Activated T-cell treated with anti-CD3 and anti-CD28 coated beads, Interleukin-2, amount 50 U/mL, for 24 hours (primary cell): Measurements from ENCODE around the gene NCOA1.
"Not testable (repeated sequence)": the region's sequence is repeated elsewhere in the genome, so short reads cannot be mapped to it uniquely, and the experiment has no call there.

Experiments
- DNase-seq: peaks from one replicate; pipeline ENCODE4 v3.0.0-alpha.2; 2020
- H3K27ac Mint-ChIP-seq: 2 replicates; pipeline ENCODE4 v1.8.0; 2020; ENCODE audit warnings: mild to moderate bottlenecking, mixed read lengths
- H3K27me3 Mint-ChIP-seq: 2 replicates; pipeline ENCODE4 v1.8.0; 2020; ENCODE audit warnings: mixed read lengths
- H3K36me3 Mint-ChIP-seq: 2 replicates; pipeline ENCODE4 v1.8.0; 2020; ENCODE audit warnings: low read depth, mixed read lengths
- H3K4me1 Mint-ChIP-seq: 2 replicates; pipeline ENCODE4 v1.8.0; 2020; ENCODE audit warnings: low read depth, mixed read lengths
- H3K4me3 Mint-ChIP-seq: 2 replicates; pipeline ENCODE4 v1.8.0; 2020; ENCODE audit warnings: mild to moderate bottlenecking, moderate library complexity, mixed read lengths
- H3K9me3 Mint-ChIP-seq: 2 replicates; pipeline ENCODE4 v1.8.0; 2020; ENCODE audit warnings: mixed read lengths

Gene NCOA1

GRCh38 chr2:24579053-24579803 lies 88.2 kb downstream of the NCOA1 start:
- Mint-ChIP-seq H3K4me1 (peaks cover 78% of the 10 kb centered on the region), H3K36me3 (peaks cover 50% of the 10 kb centered on the region), H3K27ac (peak overlapping the region; percentile 92), H3K9me3 (no peaks in the 10 kb centered on the region), H3K27me3 (no peaks in the 10 kb centered on the region), H3K4me3 (peak overlapping the region; percentile 19)
- no peak for DNase-seq

GRCh38 chr2:24580561-24580960 lies 89.5 kb downstream of the NCOA1 start:
- Mint-ChIP-seq H3K9me3 (no peaks in the 10 kb centered on the region), H3K4me3 (no peak overlapping the region), H3K36me3 (peaks cover 48% of the 10 kb centered on the region), H3K27me3 (no peaks in the 10 kb centered on the region), H3K27ac (peak overlapping the region; percentile 92), H3K4me1 (peaks cover 77% of the 10 kb centered on the region)
- no peak for DNase-seq

- H3K27me3 Mint-ChIP-seq, H3K9me3 Mint-ChIP-seq, H3K27ac Mint-ChIP-seq, H3K4me3 Mint-ChIP-seq, DNase-seq: not testable (repeated sequence)
- H3K4me1 Mint-ChIP-seq, result peaks cover 73% of the 10 kb centered on the region
- H3K36me3 Mint-ChIP-seq, result peaks cover 46% of the 10 kb centered on the region
These were observed 90.9 kb downstream of the NCOA1 start for GRCh38 chr2:24581971-24582370.

- peak overlapping the region; percentile 18 for H3K4me3 Mint-ChIP-seq
- DNase-seq, result no peak
- H3K9me3 Mint-ChIP-seq, result peaks cover 3% of the 10 kb centered on the region
- H3K36me3 Mint-ChIP-seq, result peaks cover 56% of the 10 kb centered on the region
- H3K4me1 Mint-ChIP-seq, result peaks cover 54% of the 10 kb centered on the region
- H3K27ac Mint-ChIP-seq, result peak overlapping the region; percentile 65
- H3K27me3 Mint-ChIP-seq, result no peaks in the 10 kb centered on the region
These were observed 95.9 kb downstream of the NCOA1 start for GRCh38 chr2:24586955-24587354.

GRCh38 chr2:24588294-24588693 lies 97.2 kb downstream of the NCOA1 start:
- Mint-ChIP-seq H3K4me3 (no peak overlapping the region), H3K27me3 (no peaks in the 10 kb centered on the region), H3K27ac (no peak overlapping the region), H3K36me3 (peaks cover 48% of the 10 kb centered on the region), H3K4me1 (peaks cover 49% of the 10 kb centered on the region), H3K9me3 (peaks cover 3% of the 10 kb centered on the region)
- no peak for DNase-seq

GRCh38 chr2:24592441-24593100 lies 101.5 kb downstream of the NCOA1 start:
- no peak for DNase-seq
- H3K9me3 Mint-ChIP-seq, result peaks cover 3% of the 10 kb centered on the region

GRCh38 chr2:24594283-24594682 lies 103.2 kb downstream of the NCOA1 start:
- Mint-ChIP-seq H3K4me1 (peaks cover 18% of the 10 kb centered on the region), H3K4me3 (no peak overlapping the region), H3K9me3 (no peaks in the 10 kb centered on the region), H3K36me3 (peaks cover 17% of the 10 kb centered on the region), H3K27ac (no peak overlapping the region), H3K27me3 (no peaks in the 10 kb centered on the region)
- no peak for DNase-seq

More at GRCh38 chr2:24592441-24593100, 101.5 kb downstream of the NCOA1 start:
- no peaks in the 10 kb centered on the region for H3K27me3 Mint-ChIP-seq
- H3K4me1 Mint-ChIP-seq, result peaks cover 26% of the 10 kb centered on the region
- no peak overlapping the region for H3K4me3 Mint-ChIP-seq
- no peak overlapping the region for H3K27ac Mint-ChIP-seq
- H3K36me3 Mint-ChIP-seq, result peaks cover 34% of the 10 kb centered on the region

GRCh38 chr2:24597181-24597870 lies 106.3 kb downstream of the NCOA1 start:
- no peak for DNase-seq
- H3K4me1 Mint-ChIP-seq, result peaks cover 8% of the 10 kb centered on the region
- peaks cover 20% of the 10 kb centered on the region for H3K36me3 Mint-ChIP-seq
- H3K9me3 Mint-ChIP-seq, result no peaks in the 10 kb centered on the region
- no peak overlapping the region for H3K4me3 Mint-ChIP-seq
- no peaks in the 10 kb centered on the region for H3K27me3 Mint-ChIP-seq
- H3K27ac Mint-ChIP-seq, result no peak overlapping the region

GRCh38 chr2:24600140-24600539 lies 109.1 kb downstream of the NCOA1 start:
- peaks cover 14% of the 10 kb centered on the region for H3K4me1 Mint-ChIP-seq
- H3K9me3 Mint-ChIP-seq, H3K4me3 Mint-ChIP-seq, H3K27me3 Mint-ChIP-seq, DNase-seq, H3K27ac Mint-ChIP-seq: not testable (repeated sequence)
- peaks cover 18% of the 10 kb centered on the region for H3K36me3 Mint-ChIP-seq

GRCh38 chr2:24611631-24612030 lies 120.6 kb downstream of the NCOA1 start:
- Mint-ChIP-seq H3K27ac (no peak overlapping the region), H3K4me3 (no peak overlapping the region), H3K9me3 (peaks cover 11% of the 10 kb centered on the region), H3K36me3 (peaks cover 43% of the 10 kb centered on the region), H3K4me1 (peaks cover 28% of the 10 kb centered on the region), H3K27me3 (no peaks in the 10 kb centered on the region)
- DNase-seq, result no peak

- no peak for DNase-seq
- Mint-ChIP-seq H3K27me3 (no peaks in the 10 kb centered on the region), H3K4me1 (peaks cover 29% of the 10 kb centered on the region), H3K9me3 (peaks cover 9% of the 10 kb centered on the region), H3K27ac (no peak overlapping the region), H3K4me3 (no peak overlapping the region), H3K36me3 (peaks cover 34% of the 10 kb centered on the region)
These were observed 122.2 kb downstream of the NCOA1 start for GRCh38 chr2:24613154-24613814.

- Mint-ChIP-seq H3K4me1 (peaks cover 37% of the 10 kb centered on the region), H3K27ac (no peak overlapping the region), H3K27me3 (no peaks in the 10 kb centered on the region), H3K36me3 (peaks cover 17% of the 10 kb centered on the region), H3K9me3 (peaks cover 7% of the 10 kb centered on the region), H3K4me3 (no peak overlapping the region)
- no peak for DNase-seq
These were observed 125.6 kb downstream of the NCOA1 start for GRCh38 chr2:24616616-24617015.

GRCh38 chr2:24617424-24617823 lies 126.4 kb downstream of the NCOA1 start:
- Mint-ChIP-seq H3K9me3 (no peaks in the 10 kb centered on the region), H3K4me3 (no peak overlapping the region), H3K4me1 (peaks cover 41% of the 10 kb centered on the region), H3K27ac (no peak overlapping the region), H3K36me3 (peaks cover 9% of the 10 kb centered on the region), H3K27me3 (no peaks in the 10 kb centered on the region)
- DNase-seq, result no peak

- H3K27me3 Mint-ChIP-seq, result no peaks in the 10 kb centered on the region
- H3K9me3 Mint-ChIP-seq, result no peaks in the 10 kb centered on the region
- DNase-seq, result no peak
- peaks cover 3% of the 10 kb centered on the region for H3K36me3 Mint-ChIP-seq
- peaks cover 42% of the 10 kb centered on the region for H3K4me1 Mint-ChIP-seq
- no peak overlapping the region for H3K4me3 Mint-ChIP-seq
- H3K27ac Mint-ChIP-seq, result no peak overlapping the region
These were observed 127.1 kb downstream of the NCOA1 start for GRCh38 chr2:24618144-24618543.
